ENCODE results near the gene SELENOK. TPM values are rescaled to one million over a fixed set of nuclear protein-coding genes. Genes with fewer than 3 reads are reported as not detected.

The SELENOK gene
- polyA plus RNA-seq, 1 donor from 2014 or later, result 136 TPM

- no peaks in the 10 kb centered on the region for H4K20me1 ChIP-seq (ENCODE audit: insufficient read depth)
- no peaks in the 10 kb centered on the region for H3K36me3 ChIP-seq (ENCODE audit: insufficient read depth, low read length)
- no peak for TF ChIP-seq MXI1 (conservative IDR thresholded peaks at IDR 0.05; ENCODE audit: poor library complexity, severe bottlenecking)
- TF ChIP-seq TAF1 (IDR thresholded peaks at IDR 0.05; ENCODE audit: low read depth), result no peak
- TF ChIP-seq POLR2AphosphoS5 (IDR thresholded peaks at IDR 0.05), result no peak
- no peak for TF ChIP-seq EZH2 (IDR thresholded peaks at IDR 0.05; ENCODE audit: borderline replicate concordance, insufficient read depth, low read length, poor library complexity, severe bottlenecking)
- no peak for TF ChIP-seq REST (IDR thresholded peaks at IDR 0.05; ENCODE audit: borderline replicate concordance)
- TF ChIP-seq EP300 (conservative IDR thresholded peaks at IDR 0.05; ENCODE audit: poor library complexity, severe bottlenecking), result no peak
- TF ChIP-seq CTCF (IDR thresholded peaks at IDR 0.05; ENCODE audit: poor library complexity, severe bottlenecking), result no peak
- TF ChIP-seq RAD21 (conservative IDR thresholded peaks at IDR 0.05), result no peak
- TF ChIP-seq SMC3 (conservative IDR thresholded peaks at IDR 0.05; ENCODE audit: poor library complexity), result no peak
- H3K4me3 ChIP-seq (ENCODE audit: low read length), result no peak overlapping the region
- H3K9me3 ChIP-seq (ENCODE audit: low read length), result no peaks in the 10 kb centered on the region
- no peaks in the 10 kb centered on the region for H3K9me2 ChIP-seq (ENCODE audit: insufficient read depth, low read length)
- no peaks in the 10 kb centered on the region for H3K79me2 ChIP-seq (replicated peaks; ENCODE audit: insufficient read depth, low read length)
- H2AFZ ChIP-seq (ENCODE audit: low read depth, low read length), result no peak overlapping the region
- peaks cover 34% of the 10 kb centered on the region for H3K27me3 ChIP-seq (ENCODE audit: insufficient read depth, low read depth, low read length)
- no peak overlapping the region for H3K27ac ChIP-seq (ENCODE audit: low read length)
- H3F3A ChIP-seq (ENCODE audit: insufficient read depth, low read length, poor library complexity, severe bottlenecking), result no peaks in the 10 kb centered on the region
- H3K9ac ChIP-seq (ENCODE audit: low read length), result no peak overlapping the region
- no peak overlapping the region for H3K4me2 ChIP-seq (ENCODE audit: low read length)
Measured at GRCh38 chr3:53842436-53843194, 49.0 kb downstream of the SELENOK start.

GRCh38 chr3:53841296-53841695 lies 50.4 kb downstream of the SELENOK start:
- H3K4me2 ChIP-seq (ENCODE audit: low read length), result no peak overlapping the region
- no peak overlapping the region for H3K27ac ChIP-seq (ENCODE audit: low read length)
- H3K9me2 ChIP-seq (ENCODE audit: insufficient read depth, low read length), result no peaks in the 10 kb centered on the region
- H3K36me3 ChIP-seq (ENCODE audit: insufficient read depth, low read length), result no peaks in the 10 kb centered on the region
- no peaks in the 10 kb centered on the region for H3K9me3 ChIP-seq (ENCODE audit: low read length)
- no peak overlapping the region for H2AFZ ChIP-seq (ENCODE audit: low read depth, low read length)
- H3F3A ChIP-seq (ENCODE audit: insufficient read depth, low read length, poor library complexity, severe bottlenecking), result no peaks in the 10 kb centered on the region
- peaks cover 23% of the 10 kb centered on the region for H3K27me3 ChIP-seq (ENCODE audit: insufficient read depth, low read depth, low read length)
- H4K20me1 ChIP-seq (ENCODE audit: insufficient read depth), result no peaks in the 10 kb centered on the region
- TF ChIP-seq RAD21 (conservative IDR thresholded peaks at IDR 0.05), result no peak
- TF ChIP-seq TAF1 (IDR thresholded peaks at IDR 0.05; ENCODE audit: low read depth), result no peak
- no peak for TF ChIP-seq EZH2 (IDR thresholded peaks at IDR 0.05; ENCODE audit: borderline replicate concordance, insufficient read depth, low read length, poor library complexity, severe bottlenecking)
- TF ChIP-seq REST (IDR thresholded peaks at IDR 0.05; ENCODE audit: borderline replicate concordance), result no peak
- TF ChIP-seq MXI1 (conservative IDR thresholded peaks at IDR 0.05; ENCODE audit: poor library complexity, severe bottlenecking), result no peak
- TF ChIP-seq EP300 (conservative IDR thresholded peaks at IDR 0.05; ENCODE audit: poor library complexity, severe bottlenecking), result no peak
- TF ChIP-seq POLR2AphosphoS5 (IDR thresholded peaks at IDR 0.05), result no peak
- no peak for TF ChIP-seq CTCF (IDR thresholded peaks at IDR 0.05; ENCODE audit: poor library complexity, severe bottlenecking)
- TF ChIP-seq SMC3 (conservative IDR thresholded peaks at IDR 0.05; ENCODE audit: poor library complexity), result no peak
- H3K79me2 ChIP-seq (replicated peaks; ENCODE audit: insufficient read depth, low read length), result no peaks in the 10 kb centered on the region
- no peak overlapping the region for H3K9ac ChIP-seq (ENCODE audit: low read length)
- H3K4me3 ChIP-seq (ENCODE audit: low read length), result no peak overlapping the region
